MM.1S (cell line): Measurements from ENCODE around the gene SEC11C.

Source experiments
- DNase-seq: peaks from one replicate; pipeline ENCODE4 v3.0.0-alpha.2; 2015
- H2AFZ ChIP-seq: fragments of 300-600 bp; sonication (generic); 2 replicates; pipeline ENCODE4 v1.6.0; 2016; ENCODE audit warnings: antibody characterized with exemption, low read length
- H3F3A ChIP-seq: fragments of 300-600 bp; sonication (generic); 2 replicates; pipeline ENCODE4 v1.6.1; 2016; ENCODE audit warnings: mild to moderate bottlenecking, antibody characterized with exemption, low read length, moderate library complexity, mixed read lengths; ENCODE audit not compliant: insufficient read depth
- H3K27ac ChIP-seq: fragments of 300-600 bp; sonication (generic); 2 replicates; pipeline ENCODE4 v1.5.1; 2016; ENCODE audit warnings: mild to moderate bottlenecking, low read length
- H3K27me3 ChIP-seq: fragments of 300-600 bp; sonication (generic); replicated peaks from 2 replicates; pipeline ENCODE4 v1.6.0; 2016; ENCODE audit warnings: low read length; ENCODE audit not compliant: insufficient read depth
- H3K36me3 ChIP-seq: fragments of 300-600 bp; sonication (generic); replicated peaks from 2 replicates; pipeline ENCODE4 v1.6.1; 2016; ENCODE audit warnings: mild to moderate bottlenecking, low read length, mixed read lengths; ENCODE audit not compliant: insufficient read depth
- H3K4me1 ChIP-seq: fragments of 300-600 bp; sonication (generic); 2 replicates; pipeline ENCODE4 v1.6.1; 2016; ENCODE audit warnings: low read length, mixed read lengths
- H3K4me2 ChIP-seq: fragments of 300-600 bp; sonication (generic); 2 replicates; pipeline ENCODE4 v1.6.0; 2016; ENCODE audit warnings: low read depth, low read length
- H3K4me3 ChIP-seq: fragments of 300-600 bp; sonication (generic); 2 replicates; pipeline ENCODE4 v1.5.1; 2016; ENCODE audit warnings: low read length, mixed read lengths
- H3K79me2 ChIP-seq: fragments of 300-600 bp; sonication (generic); 2 replicates; pipeline ENCODE4 v1.6.1; 2016; ENCODE audit warnings: mixed run types, low read length, mixed read lengths
- H3K9ac ChIP-seq: fragments of 300-600 bp; sonication (generic); 2 replicates; pipeline ENCODE4 v1.6.1; 2016; ENCODE audit warnings: low read length, mixed read lengths
- H3K9me2 ChIP-seq: fragments of 300-600 bp; sonication (generic); replicated peaks from 2 replicates; pipeline ENCODE4 v1.6.1; 2016; ENCODE audit warnings: mild to moderate bottlenecking, low read length, mixed read lengths; ENCODE audit not compliant: insufficient read depth
- H3K9me3 ChIP-seq: fragments of 300-600 bp; sonication (generic); replicated peaks from 2 replicates; pipeline ENCODE4 v1.6.1; 2016; ENCODE audit warnings: mild to moderate bottlenecking, low read length, mixed read lengths; ENCODE audit not compliant: insufficient read depth
- H4K20me1 ChIP-seq: fragments of 300-600 bp; sonication (generic); 2 replicates; pipeline ENCODE4 v1.6.1; 2016; ENCODE audit warnings: mild to moderate bottlenecking, low read length, moderate library complexity, mixed read lengths; ENCODE audit not compliant: insufficient read depth
- EZH2 ChIP-seq: fragments of 300-600 bp; sonication (generic); optimal IDR thresholded peaks from 2 replicates; pipeline ENCODE3; 2017; ENCODE audit warnings: low read depth, mild to moderate bottlenecking, antibody characterized with exemption, low read length, mixed read lengths
- EZH2phosphoT487 ChIP-seq: fragments of 300-600 bp; sonication (generic); IDR thresholded peaks from 2 replicates; pipeline ENCODE4 v1.6.1; 2018; ENCODE audit warnings: antibody characterized with exemption, low read length
- TF ChIP-seq, protein P1 (sequence below): fragments of 300-600 bp; sonication (generic); IDR thresholded peaks from 2 replicates; pipeline ENCODE4 v1.5.1; 2016; ENCODE audit warnings: antibody characterized with exemption, low read length, mixed read lengths

SEC11C gene

DNA sequence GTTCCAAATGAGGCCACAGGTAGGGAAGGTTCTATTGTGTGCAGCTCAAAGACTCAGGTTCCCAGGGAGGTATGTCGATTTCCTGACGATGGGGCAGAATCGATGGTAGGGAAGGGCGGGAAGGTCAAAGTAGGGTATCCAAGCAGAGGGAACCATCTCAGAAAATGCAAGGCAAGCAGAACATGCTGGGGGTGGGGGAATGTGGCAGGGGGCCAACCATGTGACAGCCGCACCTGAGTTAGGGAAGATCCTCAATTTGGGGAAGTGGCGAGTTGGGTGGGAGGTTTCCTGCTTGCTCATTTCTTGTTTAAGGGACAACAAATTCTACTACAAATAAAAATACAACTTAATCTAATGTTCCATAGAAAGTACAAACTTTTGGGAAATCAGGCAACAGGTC, 58.5 kb downstream of the SEC11C start:
- Histone ChIP-seq H3K27ac (no peak overlapping the region), H4K20me1 (no peaks in the 10 kb centered on the region)

GRCh38 chr18:59200787-59201186, 61.1 kb downstream of the SEC11C start:
- no peaks in the 10 kb centered on the region for H3K9me2 ChIP-seq
- no peak for DNase-seq
- no peak overlapping the region for H2AFZ ChIP-seq
- H3K9ac ChIP-seq: no peak overlapping the region
- no peaks in the 10 kb centered on the region for H3K27me3 ChIP-seq
- H4K20me1 ChIP-seq: no peaks in the 10 kb centered on the region
- no peak overlapping the region for H3K27ac ChIP-seq
- H3K36me3 ChIP-seq: no peaks in the 10 kb centered on the region
- H3K9me3 ChIP-seq: no peaks in the 10 kb centered on the region
- H3K4me1 ChIP-seq: no peaks in the 10 kb centered on the region
- no peak overlapping the region for H3K4me2 ChIP-seq
- H3K4me3 ChIP-seq: no peak overlapping the region
- H3K79me2 ChIP-seq: no peaks in the 10 kb centered on the region
- no peaks in the 10 kb centered on the region for H3F3A ChIP-seq
- TF ChIP-seq EZH2: no peak

More for the DNA sequence above, 58.5 kb downstream of the SEC11C start:
- TF ChIP-seq EZH2phosphoT487 (no peak), EZH2 (no peak)
- TF ChIP-seq, protein P1, sequence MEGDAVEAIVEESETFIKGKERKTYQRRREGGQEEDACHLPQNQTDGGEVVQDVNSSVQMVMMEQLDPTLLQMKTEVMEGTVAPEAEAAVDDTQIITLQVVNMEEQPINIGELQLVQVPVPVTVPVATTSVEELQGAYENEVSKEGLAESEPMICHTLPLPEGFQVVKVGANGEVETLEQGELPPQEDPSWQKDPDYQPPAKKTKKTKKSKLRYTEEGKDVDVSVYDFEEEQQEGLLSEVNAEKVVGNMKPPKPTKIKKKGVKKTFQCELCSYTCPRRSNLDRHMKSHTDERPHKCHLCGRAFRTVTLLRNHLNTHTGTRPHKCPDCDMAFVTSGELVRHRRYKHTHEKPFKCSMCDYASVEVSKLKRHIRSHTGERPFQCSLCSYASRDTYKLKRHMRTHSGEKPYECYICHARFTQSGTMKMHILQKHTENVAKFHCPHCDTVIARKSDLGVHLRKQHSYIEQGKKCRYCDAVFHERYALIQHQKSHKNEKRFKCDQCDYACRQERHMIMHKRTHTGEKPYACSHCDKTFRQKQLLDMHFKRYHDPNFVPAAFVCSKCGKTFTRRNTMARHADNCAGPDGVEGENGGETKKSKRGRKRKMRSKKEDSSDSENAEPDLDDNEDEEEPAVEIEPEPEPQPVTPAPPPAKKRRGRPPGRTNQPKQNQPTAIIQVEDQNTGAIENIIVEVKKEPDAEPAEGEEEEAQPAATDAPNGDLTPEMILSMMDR: no peak
- H3K4me2 ChIP-seq: no peak overlapping the region
- H3K36me3 ChIP-seq: no peaks in the 10 kb centered on the region
- DNase-seq: no peak
- no peaks in the 10 kb centered on the region for H3K27me3 ChIP-seq
- no peak overlapping the region for H2AFZ ChIP-seq
- H3K9ac ChIP-seq: no peak overlapping the region
- no peaks in the 10 kb centered on the region for H3K4me1 ChIP-seq
- H3K9me2 ChIP-seq: no peaks in the 10 kb centered on the region
- no peaks in the 10 kb centered on the region for H3K9me3 ChIP-seq
- no peaks in the 10 kb centered on the region for H3K79me2 ChIP-seq
- no peaks in the 10 kb centered on the region for H3F3A ChIP-seq
- no peak overlapping the region for H3K4me3 ChIP-seq

DNA sequence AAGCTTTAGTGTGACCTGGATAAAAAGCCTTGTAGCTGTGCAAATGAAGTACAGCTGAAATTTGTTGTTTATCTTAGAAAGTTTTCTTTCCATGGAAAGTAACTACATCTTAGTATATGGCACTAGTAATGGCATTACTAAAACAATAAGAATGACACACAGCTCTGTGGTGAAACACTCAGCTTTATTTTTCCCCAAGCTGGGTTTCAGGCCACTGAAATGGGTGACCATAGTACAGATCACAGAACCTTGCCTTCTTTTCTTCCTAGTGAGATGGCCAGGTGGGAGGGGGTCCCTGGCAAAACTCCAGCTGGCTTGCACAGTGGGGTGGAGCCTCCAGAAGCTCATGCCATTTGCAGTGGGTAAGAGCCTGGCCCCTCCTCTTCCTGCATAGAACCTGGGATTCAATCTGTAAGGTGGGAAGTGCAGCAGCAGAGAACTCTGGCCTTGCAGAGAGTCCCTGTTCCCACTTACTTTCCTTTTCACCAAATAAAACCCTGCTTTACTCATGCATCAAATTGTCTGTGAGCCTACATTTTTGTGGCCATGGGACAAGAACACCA, 62.7 kb downstream of the SEC11C start:
- Histone ChIP-seq H3K9me2 (no peaks in the 10 kb centered on the region), H3K9me3 (no peaks in the 10 kb centered on the region), H3K9ac (no peak overlapping the region), H2AFZ (no peak overlapping the region), H4K20me1 (no peaks in the 10 kb centered on the region), H3K27ac (no peak overlapping the region), H3K4me3 (no peak overlapping the region), H3K4me2 (no peak overlapping the region), H3K27me3 (no peaks in the 10 kb centered on the region), H3F3A (no peaks in the 10 kb centered on the region), H3K36me3 (no peaks in the 10 kb centered on the region), H3K79me2 (no peaks in the 10 kb centered on the region), H3K4me1 (no peaks in the 10 kb centered on the region)
- TF ChIP-seq, protein P1: no peak
- TF ChIP-seq EZH2: no peak
- TF ChIP-seq EZH2phosphoT487: no peak
- no peak for DNase-seq

DNA sequence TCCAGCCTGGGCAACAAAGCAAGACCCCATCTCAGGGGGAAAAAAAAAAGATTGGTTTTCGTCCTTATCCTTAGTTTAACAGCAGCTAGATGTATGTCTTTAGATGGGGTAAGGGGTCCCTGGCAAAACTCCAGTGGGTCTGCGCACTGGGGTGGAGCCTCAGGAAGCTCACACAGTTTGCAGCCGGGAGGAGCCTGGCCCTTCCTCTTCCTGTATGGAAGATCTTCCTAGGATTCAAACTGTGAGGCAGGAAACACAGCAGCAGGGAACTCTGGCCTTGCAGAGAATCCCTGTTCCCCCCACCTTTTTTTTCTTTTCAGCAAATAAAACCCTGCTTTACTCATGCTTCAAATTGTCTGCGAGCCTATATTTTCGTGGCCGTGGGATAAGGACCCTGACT, 67.8 kb downstream of the SEC11C start:
- Histone ChIP-seq H3K27ac (no peak overlapping the region), H3K9ac (no peak overlapping the region), H3K4me3 (no peak overlapping the region), H3K4me2 (no peak overlapping the region), H3K27me3 (no peaks in the 10 kb centered on the region), H3K9me3 (no peaks in the 10 kb centered on the region), H2AFZ (no peak overlapping the region), H3K4me1 (no peaks in the 10 kb centered on the region), H3K9me2 (no peaks in the 10 kb centered on the region), H3F3A (no peaks in the 10 kb centered on the region), H3K36me3 (no peaks in the 10 kb centered on the region), H4K20me1 (no peaks in the 10 kb centered on the region), H3K79me2 (no peaks in the 10 kb centered on the region)
- TF ChIP-seq EZH2phosphoT487: no peak
- TF ChIP-seq, protein P1: no peak
- TF ChIP-seq EZH2: no peak
- no peak for DNase-seq
